Heart left ventricle (tissue), 16 donors: ENCODE results near the gene DLX2. TPM values are rescaled to one million over a fixed set of nuclear protein-coding genes. Genes with fewer than 3 reads are reported as not detected.

ENCODE experiments used
- ATAC-seq, 4 donors: fragments of 200-7000 bp; cut with Tn5 transposase; one replicate each; pipeline ENCODE4 v1.9.1; 2020 to 2022; ENCODE audit warnings: moderate library complexity in 4 of 4, mild to moderate bottlenecking in 3 of 4, moderate number of reproducible peaks in 1 of 4
- DNase-seq, 5 donors: peaks; one replicate each; pipeline ENCODE4 v3.0.0-alpha.2; 2020
- H3K27ac ChIP-seq, 12 donors: fragments of 200-600 bp; sonication (generic) in 4 of 12; one replicate each; pipeline versions ENCODE4 v1.5.0 to v1.8.0; 2016 to 2022; ENCODE audit warnings: mild to moderate bottlenecking in 2 of 12
- H3K27me3 ChIP-seq, 9 donors: fragments of 200-600 bp; sonication (generic) in 2 of 9; one replicate each; pipeline versions ENCODE4 v1.5.1 to v1.8.0; 2016 to 2022; ENCODE audit warnings: mild to moderate bottlenecking in 3 of 9
- H3K36me3 ChIP-seq, 9 donors: fragments of 200-600 bp; sonication (generic) in 2 of 9; one replicate each; pipeline versions ENCODE4 v1.5.0 to v1.8.0; 2018 to 2022; ENCODE audit warnings: mild to moderate bottlenecking in 2 of 9
- H3K4me1 ChIP-seq, 12 donors: fragments of 200-600 bp; sonication (generic) in 4 of 12; one replicate each; pipeline versions ENCODE4 v1.5.0 to v1.8.0; 2016 to 2022; ENCODE audit warnings: mild to moderate bottlenecking in 3 of 12
- H3K4me3 ChIP-seq, 12 donors: fragments of 200-600 bp; sonication (generic) in 4 of 12; one replicate each; pipeline versions ENCODE4 v1.5.0 to v1.8.0; 2017 to 2022; ENCODE audit warnings: mild to moderate bottlenecking in 9 of 12, moderate library complexity in 4 of 12
- H3K9me3 ChIP-seq, 12 donors: fragments of 200-600 bp; sonication (generic) in 4 of 12; one replicate each; pipeline versions ENCODE4 v1.5.0 to v1.8.0; 2016 to 2022; ENCODE audit warnings: mild to moderate bottlenecking in 1 of 12
- POLR2A ChIP-seq, 2 donors: fragments of 450-650 bp; IDR thresholded peaks; one replicate each; pipeline ENCODE4 v1.6.1; 2017; ENCODE audit warnings: antibody characterized with exemption in 2 of 2, mild to moderate bottlenecking in 2 of 2, moderate library complexity in 2 of 2
- WGBS, 4 donors: extraction: QIAGEN DNeasy Blood & Tissue Kit in 2 of 4; methylation state at CpG; one replicate each; pipeline versions ENCODE4 v1.1.5 to v1.1.7; 2013 to 2018; 5-methylcytosine and 5-hydroxymethylcytosine counted together
- intact Hi-C, 10 donors: fragments of 100-400 bp; cut with DNase I; formaldehyde crosslinking; loops; one replicate each; pipeline versions ENCODE4 v1.11.1 to v1.14.2; 2022
- polyA plus RNA-seq, 2 donors: library from polyadenylated mRNA; stranded (reverse); fragments of 200-250 nt; gene quantifications; one replicate each; pipeline ENCODE4 v1.2.3, GENCODE V29; 2013
- total RNA-seq, 9 donors: library from RNA; depleted of rRNA in 2 of 9; stranded (reverse); fragments of >200 nt in 2 of 9; fragmentation: NEBNext Ultra II Directional in 3 of 9; extraction: Animal tissue kit (Norgen Biotek cat#: 25700) in 3 of 9; gene quantifications; one replicate each; pipeline versions ENCODE4 v1.1.0 to v1.2.4, GENCODE V29; 2016 to 2023
- TF ChIP-seq, protein P1 (sequence below), 12 donors: fragments of 200-600 bp; sonication (generic) in 4 of 12; IDR thresholded peaks; one replicate each; pipeline versions ENCODE4 v1.5.0 to v1.8.0; 2018 to 2022; ENCODE audit warnings: antibody characterized with exemption in 12 of 12, mild to moderate bottlenecking in 5 of 12
- donor health status: ischemic (EF 13 %, LVEDD 7.1; RV severe dilation, severe dysfunction).
- donor health status: healthy with polysubstance abuse.
- donor health status: DM: no; HTN: yes; CAD: no.
- donor health status: DM: no; HTN: no; CAD: no.
- donor health status: ischemic (EF 25% LVEDD 6.9; RV normal size, moderate dysfunction).
- donor health status: ischemic (EF 25% LVEDD 5.7; RV mildly dilated, moderate dysfunction).
- donor health status: healthy.
- donor health status: DM: yes; HTN: yes; CAD: no.
- donor health status: ischemic (EF 35%, LVEDD 5.7; RV mildly dilated, moderate dysfunction).
- donor health status: nonischemic (EF 11% LVEDD 7.7; RV severe dilation, severe dysfunction).
- donor health status: DM: yes; HTN: yes; CAD: no.
- donor health status: PGD.
- donor health status: ischemic (EF 29% LVEDD 5.4; RV normal size, mild dysfunction).
- donor health status: nonischemic (EF 23%, LVEDD 6.1; RV moderate dilation, normal function).

Gene DLX2
- total and polyA plus RNA-seq, 11 donors, result not detected

DNA sequence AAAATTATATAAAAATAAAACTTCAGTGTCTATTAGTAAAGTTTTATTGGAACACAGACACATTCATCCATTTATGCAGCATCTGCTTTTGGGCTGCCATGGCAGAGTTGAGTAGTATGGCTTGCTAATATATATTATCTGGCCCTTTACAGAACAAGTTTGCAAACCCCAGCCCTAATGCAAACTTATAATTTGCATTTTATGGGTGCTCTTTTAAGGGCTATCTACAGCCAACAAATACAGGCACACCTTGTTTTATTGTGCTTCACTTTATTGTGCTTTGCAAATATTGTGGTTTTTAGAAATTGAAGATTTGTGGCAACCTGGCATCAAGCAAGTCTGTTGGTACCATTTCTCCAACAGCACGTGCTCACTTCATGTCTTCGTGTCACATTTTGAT lies 35.2 kb upstream of the DLX2 start:
- H3K9me3 ChIP-seq, result peaks cover 0 to 6% (median 0%) of the 10 kb centered on the region in 12 donors
- no peaks in the 10 kb centered on the region for H3K4me1 ChIP-seq
- DNase-seq (no peak), ATAC-seq (no peak)
- WGBS, 4 donors, result 80 to 91% (median 87%) methylated on average over 2 of the region's 2 CpGs
- peaks cover 0 to 11% (median 0%) of the 10 kb centered on the region in 9 donors for H3K27me3 ChIP-seq
- no peaks in the 10 kb centered on the region for H3K36me3 ChIP-seq
- H3K27ac ChIP-seq, result no peak overlapping the region
- H3K4me3 ChIP-seq, result no peak overlapping the region
- intact Hi-C loops, result loop anchor here in 1 of 10 donors (10.0 kb wide), 1 partner anchor 543 kb away; no protein-coding TSS in a partner anchor
- TF ChIP-seq, protein P1, sequence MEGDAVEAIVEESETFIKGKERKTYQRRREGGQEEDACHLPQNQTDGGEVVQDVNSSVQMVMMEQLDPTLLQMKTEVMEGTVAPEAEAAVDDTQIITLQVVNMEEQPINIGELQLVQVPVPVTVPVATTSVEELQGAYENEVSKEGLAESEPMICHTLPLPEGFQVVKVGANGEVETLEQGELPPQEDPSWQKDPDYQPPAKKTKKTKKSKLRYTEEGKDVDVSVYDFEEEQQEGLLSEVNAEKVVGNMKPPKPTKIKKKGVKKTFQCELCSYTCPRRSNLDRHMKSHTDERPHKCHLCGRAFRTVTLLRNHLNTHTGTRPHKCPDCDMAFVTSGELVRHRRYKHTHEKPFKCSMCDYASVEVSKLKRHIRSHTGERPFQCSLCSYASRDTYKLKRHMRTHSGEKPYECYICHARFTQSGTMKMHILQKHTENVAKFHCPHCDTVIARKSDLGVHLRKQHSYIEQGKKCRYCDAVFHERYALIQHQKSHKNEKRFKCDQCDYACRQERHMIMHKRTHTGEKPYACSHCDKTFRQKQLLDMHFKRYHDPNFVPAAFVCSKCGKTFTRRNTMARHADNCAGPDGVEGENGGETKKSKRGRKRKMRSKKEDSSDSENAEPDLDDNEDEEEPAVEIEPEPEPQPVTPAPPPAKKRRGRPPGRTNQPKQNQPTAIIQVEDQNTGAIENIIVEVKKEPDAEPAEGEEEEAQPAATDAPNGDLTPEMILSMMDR (IDR thresholded peaks at IDR 0.05), result no peak
- no peak for TF ChIP-seq POLR2A (IDR thresholded peaks at IDR 0.05)

- TF ChIP-seq, protein P1 (IDR thresholded peaks at IDR 0.05), result no peak
- TF ChIP-seq POLR2A (IDR thresholded peaks at IDR 0.05), result no peak
- WGBS, 4 donors, result 69 to 80% (median 76%) methylated on average over 2 of the region's 2 CpGs
- intact Hi-C loops, result loop anchor here in 1 of 10 donors (10.0 kb wide), 1 partner anchor 542 kb away; no protein-coding TSS in a partner anchor
- H3K27me3 ChIP-seq, result peaks cover 0 to 11% (median 0%) of the 10 kb centered on the region in 9 donors
- peaks cover 0 to 6% (median 0%) of the 10 kb centered on the region in 12 donors for H3K9me3 ChIP-seq
- H3K4me1 ChIP-seq, result no peaks in the 10 kb centered on the region
- H3K27ac ChIP-seq, result no peak overlapping the region
- no peak for DNase-seq
- H3K4me3 ChIP-seq, result no peak overlapping the region
- no peaks in the 10 kb centered on the region for H3K36me3 ChIP-seq
- ATAC-seq, result no peak
These were observed 34.4 kb upstream of the DLX2 start for GRCh38 chr2:172137109-172137508.

DNA sequence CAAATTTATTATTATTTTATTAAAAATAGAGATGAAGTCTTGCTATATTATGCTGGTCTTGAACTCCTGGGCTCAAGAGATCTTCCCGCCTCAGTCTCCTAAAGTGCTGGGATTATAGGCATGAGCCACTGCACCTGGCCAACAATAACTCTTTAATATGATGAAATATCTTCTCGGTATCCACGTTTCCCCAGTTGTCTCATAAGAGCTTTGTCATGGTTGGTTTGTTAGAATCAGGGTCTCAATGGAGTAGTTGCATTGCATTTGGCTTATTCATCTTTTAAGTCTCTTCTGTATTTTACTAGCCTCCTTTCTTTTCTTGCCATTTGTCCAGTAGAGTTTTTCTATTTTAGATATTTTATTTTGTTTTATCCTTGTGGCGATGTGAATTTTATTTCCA lies 32.7 kb upstream of the DLX2 start:
- H3K27ac ChIP-seq, result no peak overlapping the region
- WGBS, 4 donors, result 87 to 94% (median 90%) methylated on average over 4 of the region's 4 CpGs
- no peak for DNase-seq
- H3K4me1 ChIP-seq, result no peaks in the 10 kb centered on the region
- H3K4me3 ChIP-seq, result no peak overlapping the region
- peaks cover 0 to 13% (median 0%) of the 10 kb centered on the region in 9 donors for H3K27me3 ChIP-seq
- no peaks in the 10 kb centered on the region for H3K36me3 ChIP-seq
- intact Hi-C loops, result loop anchor here in 1 of 10 donors (10.0 kb wide), 1 partner anchor 541 kb away; no protein-coding TSS in a partner anchor
- TF ChIP-seq, protein P1 (IDR thresholded peaks at IDR 0.05), result no peak
- no peak for TF ChIP-seq POLR2A (IDR thresholded peaks at IDR 0.05)
- no peak for ATAC-seq
- peaks cover 0 to 8% (median 0%) of the 10 kb centered on the region in 12 donors for H3K9me3 ChIP-seq

DNA sequence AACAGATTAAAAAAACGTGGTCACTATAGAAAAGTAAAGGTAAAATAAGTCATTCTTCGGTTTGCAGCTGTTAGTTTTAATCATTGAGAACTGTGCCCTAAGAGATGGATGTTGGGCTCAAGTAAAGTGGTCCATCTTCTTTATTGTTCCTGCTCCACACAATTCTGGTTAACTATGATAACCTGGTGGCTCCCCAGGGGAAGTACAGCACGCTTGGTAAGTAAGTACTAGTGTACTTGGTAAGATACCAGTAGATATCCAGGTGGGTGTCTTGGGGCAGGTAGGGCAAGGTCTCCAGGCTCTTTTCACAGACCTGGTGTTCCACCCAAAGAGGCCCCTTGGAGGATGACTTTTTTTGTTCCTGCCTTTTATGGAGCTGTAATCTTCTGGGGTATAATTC lies 31.6 kb upstream of the DLX2 start:
- ATAC-seq, result no peak
- intact Hi-C loops, result loop anchor here in 1 of 10 donors (10.0 kb wide), 1 partner anchor 539 kb away; no protein-coding TSS in a partner anchor
- H3K9me3 ChIP-seq, result peaks cover 0 to 4% (median 0%) of the 10 kb centered on the region in 12 donors
- no peak overlapping the region for H3K4me3 ChIP-seq
- H3K27me3 ChIP-seq, result peaks cover 0 to 15% (median 0%) of the 10 kb centered on the region in 9 donors
- no peak overlapping the region for H3K27ac ChIP-seq
- no peaks in the 10 kb centered on the region for H3K36me3 ChIP-seq
- no peak for DNase-seq
- H3K4me1 ChIP-seq, result no peaks in the 10 kb centered on the region
- whole genome bisulfite sequencing, 4 donors, result 64 to 82% (median 75%) methylated on average over 3 of the region's 3 CpGs
- TF ChIP-seq, protein P1 (IDR thresholded peaks at IDR 0.05), result no peak
- TF ChIP-seq POLR2A (IDR thresholded peaks at IDR 0.05), result no peak
